Gastrocnemius medialis (tissue), 4 donors: ENCODE measurements around the gene ASTN2.

ENCODE experiments used
- CTCF ChIP-seq, 5 experiments: fragments of 450-650 bp in 3 of 5; fragments of 200-600 bp in 2 of 5; sonication (generic) in 2 of 5; IDR thresholded peaks in 4 of 5; conservative IDR thresholded peaks in 1 of 5; 1 replicate in 4 of 5; 2 replicates in 1 of 5; pipeline ENCODE4 v1.5.1; 2016 to 2019; ENCODE audit warnings: antibody characterized with exemption in 5 of 5, mild to moderate bottlenecking in 3 of 5, moderate library complexity in 3 of 5
- POLR2A ChIP-seq, 2 donors: fragments of 450-650 bp; IDR thresholded peaks; one replicate each; pipeline ENCODE4 v1.6.1; 2017; ENCODE audit warnings: antibody characterized with exemption in 2 of 2, mild to moderate bottlenecking in 2 of 2, moderate library complexity in 2 of 2

- TF ChIP-seq POLR2A (IDR thresholded peaks at IDR 0.05) = no peak
- TF ChIP-seq CTCF (IDR thresholded peaks at IDR 0.05 in 4 of 5, conservative IDR thresholded peaks at IDR 0.05 in 1 of 5) = no peak
These were observed 316.5 kb downstream of the ASTN2 start for GRCh38 chr9:117098331-117098730.
